Caco-2 (cell line): Measurements from ENCODE around the gene SLBP. TPM values are rescaled to one million over a fixed set of nuclear protein-coding genes. Genes with fewer than 3 reads are reported as not detected.

Experiments used
- BruUV-seq: library from RNA; stranded (reverse); fragments of 400-500 nt; replicated peaks from 2 replicates; lab custom pipeline; 2021; lab: Mats Ljungman, UMichigan
- CTCF ChIA-PET: fragments of 300-600 bp; sonication (Branson Sonifier 250); formaldehyde crosslinking; loops from one replicate; lab custom pipeline; 2022; ENCODE audit warnings: antibody characterized with exemption; lab: Charles Lee
- POLR2A ChIA-PET: fragments of 300-600 bp; sonication (Branson Sonifier 250); formaldehyde crosslinking; loops from one replicate; lab custom pipeline; 2022; ENCODE audit warnings: antibody characterized with exemption; lab: Charles Lee
- DNase-seq, 2 experiments: peaks; one replicate each; pipeline versions ENCODE4 v3.0.0 to v3.0.0-alpha.2; 2020 to 2022
- H3K27me3 ChIP-seq: replicated peaks from 2 replicates; pipeline ENCODE4 v1.6.0; 2011; ENCODE audit warnings: low read length; ENCODE audit not compliant: control insufficient read depth, insufficient read depth
- H3K36me3 ChIP-seq: 2 replicates; pipeline ENCODE4 v1.5.1; 2011; ENCODE audit warnings: low read length; ENCODE audit not compliant: control insufficient read depth, insufficient read depth
- H3K4me1 ChIP-seq: fragments of 250-450 bp; sonication (Bioruptor Pico); 2 replicates; pipeline ENCODE4 v1.5.1; 2020; ENCODE audit warnings: mild to moderate bottlenecking
- H3K4me3 ChIP-seq: 2 replicates; pipeline ENCODE4 v1.5.1; 2011; ENCODE audit warnings: low read depth, mild to moderate bottlenecking, control low read depth, low read length
- H3K9me3 ChIP-seq: fragments of 250-450 bp; sonication (Bioruptor Pico); 2 replicates; pipeline ENCODE4 v1.5.1; 2020; ENCODE audit warnings: mild to moderate bottlenecking, moderate library complexity
- H3K27ac Mint-ChIP-seq: one replicate; pipeline ENCODE4 v1.8.0; 2022; ENCODE audit warnings: mixed read lengths; ENCODE audit not compliant: unreplicated experiment
- H3K27me3 Mint-ChIP-seq: one replicate; pipeline ENCODE4 v1.8.0; 2022; ENCODE audit warnings: mixed read lengths; ENCODE audit not compliant: insufficient read depth, unreplicated experiment
- H3K36me3 Mint-ChIP-seq: one replicate; pipeline ENCODE4 v1.8.0; 2022; ENCODE audit warnings: mild to moderate bottlenecking, mixed read lengths; ENCODE audit not compliant: insufficient read depth, unreplicated experiment
- H3K4me1 Mint-ChIP-seq: one replicate; pipeline ENCODE4 v1.8.0; 2022; ENCODE audit warnings: low read depth, mixed read lengths; ENCODE audit not compliant: unreplicated experiment
- H3K4me3 Mint-ChIP-seq: one replicate; pipeline ENCODE4 v1.8.0; 2022; ENCODE audit warnings: mild to moderate bottlenecking, moderate library complexity, mixed read lengths; ENCODE audit not compliant: unreplicated experiment
- H3K9me3 Mint-ChIP-seq: one replicate; pipeline ENCODE4 v1.8.0; 2022; ENCODE audit warnings: mixed read lengths; ENCODE audit not compliant: unreplicated experiment
- CTCF ChIP-seq, 2 experiments: fragments of 200-600 bp in 1 of 2; IDR thresholded peaks; 1 replicate in 1 of 2; 2 replicates in 1 of 2; pipeline versions ENCODE4 v1.5.1 to v1.8.0; 2011 to 2022; ENCODE audit warnings: antibody characterized with exemption in 1 of 2, control low read depth in 1 of 2, inconsistent platforms in 1 of 2, low read depth in 1 of 2, low read length in 1 of 2, mild to moderate bottlenecking in 1 of 2, moderate library complexity in 1 of 2; ENCODE audit not compliant: insufficient read depth in 1 of 2, severe bottlenecking in 1 of 2, unreplicated experiment in 1 of 2
- intact Hi-C: fragments of 100-400 bp; cut with micrococcal nuclease; formaldehyde crosslinking; loops from one replicate; pipeline ENCODE4 v1.10.0; 2022; ENCODE audit not compliant: unreplicated experiment
- total RNA-seq: library from RNA; stranded (reverse); gene quantifications from 2 replicates; pipeline ENCODE4 v1.2.3, GENCODE V29; 2022

The SLBP gene
- total RNA-seq, 1 experiment from 2014 or later, result 116 TPM

- no TSS peak for BruUV-seq
- H3K4me3 Mint-ChIP-seq, result peak within 1 kb of the TSS; percentile 99
Observed at GRCh38 chr4:1721003-1721665, 9.0 kb upstream of the SLBP start, which contains the start of the genes TACC3 and TMEM129. Gene TACC3 (plus strand): TSS chr4:1721521. CDS start chr4:1723422, 1,901 bp downstream. Gene TMEM129 (minus strand): TSS chr4:1721323. CDS start chr4:1720837, 486 bp downstream.

GRCh38 chr4:1720163-1720983, 8.3 kb upstream of the SLBP start:
- BruUV-seq, result no TSS peak
- no peaks in the 10 kb centered on the region for H3K27me3 Mint-ChIP-seq
- ChIA-PET POLR2A (interaction anchor here (0.6 to 2.0 kb wide), 11 partner anchors 8 to 374 kb away, joined by 3 to 42 read pairs (median 5); partner anchors contain the start of genes SLBP and UVSSA), CTCF (interaction anchor here (0.6 to 1.6 kb wide), 7 partner anchors 8 to 37 kb away, joined by 3 to 16 read pairs (median 5); partner anchors contain the start of gene SLBP)
- intact Hi-C loops, result no loop called here
- Histone ChIP-seq H3K4me1 (peaks cover 6% of the 10 kb centered on the region; the same call in 1 of the 2 replicates), H3K9me3 (no peaks in the 10 kb centered on the region), H3K27me3 (no peaks in the 10 kb centered on the region), H3K4me3 (peak overlapping the region; percentile 95), H3K36me3 (peaks cover 2% of the 10 kb centered on the region; the same call in 1 of the 2 replicates)
- peak overlapping the region; percentile 99 for H3K4me3 Mint-ChIP-seq
- no peak for TF ChIP-seq CTCF (IDR thresholded peaks at IDR 0.05; ENCODE audit: insufficient read depth in 1 of 2, low read depth in 1 of 2, low read length in 1 of 2, severe bottlenecking in 1 of 2, unreplicated experiment in 1 of 2)
- peaks cover 78% of the 10 kb centered on the region for H3K36me3 Mint-ChIP-seq
- no peaks in the 10 kb centered on the region for H3K9me3 Mint-ChIP-seq
- peak in 1 of 2 experiments; percentile 54 for DNase-seq
- H3K4me1 Mint-ChIP-seq, result peaks cover 11% of the 10 kb centered on the region
- peak overlapping the region; percentile 86 for H3K27ac Mint-ChIP-seq

More at GRCh38 chr4:1721003-1721665, 9.0 kb upstream of the SLBP start, which contains the start of the genes TACC3 and TMEM129:
- Histone ChIP-seq H3K27me3 (no peaks in the 10 kb centered on the region), H3K36me3 (peaks cover 5% of the 10 kb centered on the region; the same call in 1 of the 2 replicates), H3K4me1 (peaks cover 6% of the 10 kb centered on the region; the same call in 1 of the 2 replicates), H3K9me3 (no peaks in the 10 kb centered on the region), H3K4me3 (peak within 1 kb of the TSS; percentile 95)
- peak within 1 kb of the TSS; percentile 94 for H3K27ac Mint-ChIP-seq
- H3K36me3 Mint-ChIP-seq, result peaks cover 77% of the 10 kb centered on the region
- ChIA-PET POLR2A (interaction anchor here (0.5 to 2.0 kb wide), 13 partner anchors 9 to 541 kb away, joined by 3 to 42 read pairs (median 3); partner anchors contain the start of genes SLBP and UVSSA), CTCF (interaction anchor here (0.6 to 1.6 kb wide), 7 partner anchors 9 to 37 kb away, joined by 3 to 16 read pairs (median 5); partner anchors contain the start of gene SLBP)
- no peak for TF ChIP-seq CTCF (IDR thresholded peaks at IDR 0.05; ENCODE audit: insufficient read depth in 1 of 2, low read depth in 1 of 2, low read length in 1 of 2, severe bottlenecking in 1 of 2, unreplicated experiment in 1 of 2)
- H3K4me1 Mint-ChIP-seq, result peaks cover 11% of the 10 kb centered on the region
- H3K9me3 Mint-ChIP-seq, result no peaks in the 10 kb centered on the region
- H3K27me3 Mint-ChIP-seq, result no peaks in the 10 kb centered on the region
- DNase-seq, result peak; percentile 98
- intact Hi-C loops, result loop anchor here (1.0 kb wide), 3 partner anchors 8 to 135 kb away; partner anchors contain the start of gene LETM1
